Panc1 (cell line): ENCODE measurements around the gene CDCP1. TPM values are rescaled to one million over a fixed set of nuclear protein-coding genes. Genes with fewer than 3 reads are reported as not detected.

Source experiments
- ATAC-seq: fragments of 200-7000 bp; cut with Tn5 transposase; 2 replicates; pipeline ENCODE4 v1.9.1; 2020; ENCODE audit warnings: mild to moderate bottlenecking, moderate library complexity
- BruUV-seq: library from RNA; stranded (reverse); fragments of 400-500 nt; replicated peaks from 2 replicates; lab custom pipeline; 2021; lab: Mats Ljungman, UMichigan
- CTCF ChIA-PET: fragments of 300-600 bp; sonication (Branson Sonifier 250); formaldehyde crosslinking; loops from one replicate; lab custom pipeline; 2022; ENCODE audit warnings: antibody characterized with exemption; lab: Charles Lee
- POLR2A ChIA-PET: fragments of 300-600 bp; sonication (Branson Sonifier 250); formaldehyde crosslinking; loops from one replicate; lab custom pipeline; 2022; ENCODE audit warnings: antibody characterized with exemption; lab: Charles Lee
- DNase-seq: peaks from one replicate; pipeline ENCODE4 v3.0.0-alpha.2; 2010; ENCODE audit warnings: low read depth, low spot score
- H3K27ac ChIP-seq: 2 replicates; pipeline ENCODE4 v1.5.1; 2011; ENCODE audit warnings: mild to moderate bottlenecking, low read length, inconsistent platforms
- H3K27me3 ChIP-seq: fragments of 200-500 bp; sonication (Bioruptor generic); 2 replicates; pipeline ENCODE4 v1.6.0; 2014; ENCODE audit warnings: low read length, inconsistent platforms; ENCODE audit not compliant: control insufficient read depth, insufficient read depth
- H3K36me3 ChIP-seq: fragments of 200-500 bp; sonication (Bioruptor generic); 2 replicates; pipeline ENCODE4 v1.5.1; 2014; ENCODE audit warnings: inconsistent platforms, mild to moderate bottlenecking, low read length, moderate library complexity; ENCODE audit not compliant: control insufficient read depth, insufficient read depth
- H3K4me1 ChIP-seq: 2 replicates; pipeline ENCODE4 v1.5.1; 2011; ENCODE audit warnings: inconsistent platforms, mild to moderate bottlenecking, low read length, moderate library complexity; ENCODE audit not compliant: control insufficient read depth, insufficient read depth
- H3K4me3 ChIP-seq, 2 experiments: 2 replicates each; pipeline ENCODE4 v1.5.1; 2011 to 2012; ENCODE audit warnings: low read depth in 2 of 2, low read length in 2 of 2, mild to moderate bottlenecking in 2 of 2, inconsistent platforms in 1 of 2, moderate library complexity in 1 of 2
- H3K9me3 ChIP-seq: fragments of 200-500 bp; sonication (Bioruptor generic); 2 replicates; pipeline ENCODE4 v1.5.1; 2014; ENCODE audit warnings: low read depth, mild to moderate bottlenecking, inconsistent platforms, low read length, moderate library complexity; ENCODE audit not compliant: control insufficient read depth, insufficient read depth
- CTCF ChIP-seq: fragments of 450-650 bp; IDR thresholded peaks from 2 replicates; pipeline ENCODE4 v1.5.1; 2017; ENCODE audit warnings: mild to moderate bottlenecking
- POLR2AphosphoS5 ChIP-seq: IDR thresholded peaks from 2 replicates; pipeline ENCODE4 v1.6.1; 2012; ENCODE audit warnings: mild to moderate bottlenecking, low read depth, low read length, moderate library complexity
- REST ChIP-seq, 2 experiments: IDR thresholded peaks; 2 replicates each; pipeline ENCODE4 v1.6.1; 2011 to 2012; ENCODE audit warnings: low read depth in 2 of 2, control low read depth in 1 of 2, low read length in 1 of 2, mild to moderate bottlenecking in 1 of 2, moderate library complexity in 1 of 2; ENCODE audit not compliant: insufficient read depth in 1 of 2
- SIN3A ChIP-seq: IDR thresholded peaks from 2 replicates; pipeline ENCODE4 v1.6.1; 2012; ENCODE audit warnings: low read depth, mild to moderate bottlenecking, low read length, moderate library complexity, borderline replicate concordance; ENCODE audit not compliant: insufficient read depth
- TCF7L2 ChIP-seq: IDR thresholded peaks from 2 replicates; pipeline ENCODE4 v1.6.1; 2011; ENCODE audit warnings: mild to moderate bottlenecking, low read depth, low read length, inconsistent platforms
- in situ Hi-C: cut with HindIII; loops from 2 replicates; pipeline ENCODE4 v1.10.0; 2016; ENCODE audit warnings: low sequenced_read_pairs, low pct_unique_long_range_greater_than_20kb
- intact Hi-C: fragments of 100-400 bp; cut with micrococcal nuclease; formaldehyde crosslinking; loops from one replicate; pipeline ENCODE4 v1.10.0; 2022; ENCODE audit not compliant: unreplicated experiment
- total RNA-seq: library from RNA; stranded (reverse); gene quantifications from one replicate; pipeline ENCODE4 v1.2.1, GENCODE V29; 2021; ENCODE audit not compliant: unreplicated experiment

The CDCP1 gene
- total RNA-seq, 1 experiment from 2014 or later: 47.8 TPM

GRCh38 chr3:45105855-45106671, 40.1 kb downstream of the CDCP1 start:
- BruUV-seq: no TSS peak
- no peaks in the 10 kb centered on the region for H3K27me3 ChIP-seq
- H3K9me3 ChIP-seq: no peaks in the 10 kb centered on the region
- no peaks in the 10 kb centered on the region for H3K36me3 ChIP-seq
- H3K4me3 ChIP-seq: no peak overlapping the region
- ATAC-seq: peak; percentile 92
- ChIA-PET CTCF (no interaction called here), POLR2A (interaction anchor here (0.5 kb wide), 1 partner anchor 16 kb away, joined by 7 read pairs; no protein-coding TSS in a partner anchor)
- no peak for TF ChIP-seq TCF7L2
- no peak for TF ChIP-seq CTCF
- TF ChIP-seq REST (IDR thresholded peaks at IDR 0.05; ENCODE audit: insufficient read depth in 1 of 2, low read depth in 2 of 2, low read length in 1 of 2): no peak
- TF ChIP-seq SIN3A: no peak
- TF ChIP-seq POLR2AphosphoS5: no peak
- DNase-seq: peak; percentile 58
- peaks cover 6% of the 10 kb centered on the region for H3K4me1 ChIP-seq
- intact Hi-C loops: no loop called here
- in situ Hi-C loops: no loop called here
- H3K27ac ChIP-seq: no peak overlapping the region

GRCh38 chr3:45104715-45105711, 41.2 kb downstream of the CDCP1 start:
- Histone ChIP-seq H3K9me3 (no peaks in the 10 kb centered on the region), H3K4me1 (peaks cover 6% of the 10 kb centered on the region), H3K36me3 (no peaks in the 10 kb centered on the region), H3K27ac (no peak overlapping the region), H3K4me3 (no peak overlapping the region), H3K27me3 (no peaks in the 10 kb centered on the region)
- in situ Hi-C loops (no loop called here), intact Hi-C loops (no loop called here)
- ATAC-seq (0 out of 2 replicates have a peak, but pooled peaks have one; percentile 7), DNase-seq (no peak)
- TF ChIP-seq POLR2AphosphoS5: no peak
- no peak for TF ChIP-seq TCF7L2
- TF ChIP-seq SIN3A: no peak
- ChIA-PET POLR2A (interaction anchor here (0.5 kb wide), 1 partner anchor 17 kb away, joined by 7 read pairs; no protein-coding TSS in a partner anchor), CTCF (no interaction called here)
- no TSS peak for BruUV-seq
